Measurements from ENCODE around the gene BDKRB1. TPM values are rescaled to one million over a fixed set of nuclear protein-coding genes. Genes with fewer than 3 reads are reported as not detected.

The BDKRB1 gene
- total RNA-seq, 4 donors from 2014 or later: 11.8 to 36.5 TPM; not detected in 2

GRCh38 chr14:96221841-96222240, 34.2 kb upstream of the BDKRB1 start:
- no peak for TF ChIP-seq CTCF (IDR thresholded peaks at IDR 0.05)
- no peak for DNase-seq (ENCODE audit: low spot score)
- no peak for ATAC-seq (ENCODE audit: low FRiP score)

- DNase-seq (ENCODE audit: low spot score) (no peak), ATAC-seq (ENCODE audit: low FRiP score) (no peak)
- TF ChIP-seq CTCF (IDR thresholded peaks at IDR 0.05): no peak
These were observed 31.4 kb upstream of the BDKRB1 start for GRCh38 chr14:96224480-96225096.

GRCh38 chr14:96225213-96225612, 30.8 kb upstream of the BDKRB1 start:
- no peak for DNase-seq (ENCODE audit: low spot score)
- no peak for TF ChIP-seq CTCF (IDR thresholded peaks at IDR 0.05)
- ATAC-seq (ENCODE audit: low FRiP score): no peak

GRCh38 chr14:96225745-96226151, 30.3 kb upstream of the BDKRB1 start:
- DNase-seq (ENCODE audit: low spot score): no peak
- peak; percentile 86 for ATAC-seq (ENCODE audit: low FRiP score)
- peak in 1 of 3 donors; percentile 38 for TF ChIP-seq CTCF (IDR thresholded peaks at IDR 0.05)

GRCh38 chr14:96227428-96227827, 28.6 kb upstream of the BDKRB1 start:
- ATAC-seq (ENCODE audit: low FRiP score): no peak
- no peak for DNase-seq (ENCODE audit: low spot score)
- no peak for TF ChIP-seq CTCF (IDR thresholded peaks at IDR 0.05)

GRCh38 chr14:96229315-96229714, 26.7 kb upstream of the BDKRB1 start:
- no peak for ATAC-seq (ENCODE audit: low FRiP score)
- no peak for DNase-seq (ENCODE audit: low spot score)
- no peak for TF ChIP-seq CTCF (IDR thresholded peaks at IDR 0.05)

GRCh38 chr14:96231056-96231455, 25.0 kb upstream of the BDKRB1 start:
- no peak for TF ChIP-seq CTCF (IDR thresholded peaks at IDR 0.05)
- DNase-seq (ENCODE audit: low spot score) (no peak), ATAC-seq (ENCODE audit: low FRiP score) (no peak)
